NCI-H1048 (cell line): ENCODE data around the gene ZNF773.
"Not testable (repeated sequence)": the region's sequence is repeated elsewhere in the genome, so short reads cannot be mapped to it uniquely, and the experiment has no call there.

Experiments used
- DNase-seq: peaks from one replicate; lab custom pipeline; 2025; lab: John Stamatoyannopoulos, UW

ZNF773 gene

GRCh38 chr19:57499680-57500395 is at the start of gene ZNF773:
TSS of gene ZNF773 (plus strand) at chr19:57499938. CDS start at chr19:57500081, 143 bp downstream.
- DNase-seq = peak; percentile 89

DNA sequence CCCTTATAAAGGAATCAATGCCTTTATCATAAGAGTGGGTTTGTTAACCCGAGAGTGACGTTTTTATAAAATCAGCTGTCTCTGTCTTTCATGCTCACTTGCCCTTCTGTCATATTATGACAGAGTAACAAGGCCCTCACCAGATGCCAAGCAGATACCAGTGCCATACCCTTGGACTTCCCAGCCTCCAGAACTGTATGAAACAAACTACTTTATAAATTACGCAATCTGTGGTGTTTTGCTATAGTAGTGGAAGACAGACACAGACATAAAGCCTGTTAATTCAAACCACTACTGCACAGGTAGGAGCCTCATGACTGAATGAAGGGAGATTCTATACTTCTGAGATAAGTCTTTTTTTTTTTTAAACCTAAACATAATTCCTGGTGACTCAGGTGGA is 47.4 kb upstream of the ZNF773 start:
- no peak for DNase-seq

- DNase-seq = no peak
These were observed 33.9 kb upstream of the ZNF773 start for GRCh38 chr19:57465680-57466381.

DNA sequence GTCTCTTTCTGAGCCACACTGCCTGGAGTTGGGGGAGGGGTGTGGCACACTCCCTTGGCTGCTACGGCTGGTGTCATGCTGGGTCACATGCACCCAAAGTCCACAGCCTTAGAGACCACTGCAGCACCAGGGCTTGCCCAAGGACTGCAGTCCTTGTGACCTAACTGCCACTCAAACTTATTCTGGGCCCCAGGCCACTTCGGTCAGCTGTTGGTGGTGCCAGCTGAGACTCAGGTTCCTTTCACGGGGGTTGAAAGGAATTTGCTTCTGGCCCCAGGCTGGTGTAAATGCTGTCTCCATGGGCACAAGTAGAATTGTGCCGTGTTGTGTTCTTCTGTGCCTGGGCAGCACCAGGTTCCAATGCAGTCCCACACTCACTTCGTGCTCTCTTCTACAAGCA is 33.2 kb upstream of the ZNF773 start:
- no peak for DNase-seq

- no peak for DNase-seq
These were observed 26.1 kb upstream of the ZNF773 start for GRCh38 chr19:57473646-57474045.

GRCh38 chr19:57477191-57478008 is 22.3 kb upstream of the ZNF773 start, which contains the start of gene ZNF772:
TSS of gene ZNF772 (minus strand) at chr19:57477566. CDS start at chr19:57477309, 257 bp downstream.
- peak; percentile 82 for DNase-seq

DNA sequence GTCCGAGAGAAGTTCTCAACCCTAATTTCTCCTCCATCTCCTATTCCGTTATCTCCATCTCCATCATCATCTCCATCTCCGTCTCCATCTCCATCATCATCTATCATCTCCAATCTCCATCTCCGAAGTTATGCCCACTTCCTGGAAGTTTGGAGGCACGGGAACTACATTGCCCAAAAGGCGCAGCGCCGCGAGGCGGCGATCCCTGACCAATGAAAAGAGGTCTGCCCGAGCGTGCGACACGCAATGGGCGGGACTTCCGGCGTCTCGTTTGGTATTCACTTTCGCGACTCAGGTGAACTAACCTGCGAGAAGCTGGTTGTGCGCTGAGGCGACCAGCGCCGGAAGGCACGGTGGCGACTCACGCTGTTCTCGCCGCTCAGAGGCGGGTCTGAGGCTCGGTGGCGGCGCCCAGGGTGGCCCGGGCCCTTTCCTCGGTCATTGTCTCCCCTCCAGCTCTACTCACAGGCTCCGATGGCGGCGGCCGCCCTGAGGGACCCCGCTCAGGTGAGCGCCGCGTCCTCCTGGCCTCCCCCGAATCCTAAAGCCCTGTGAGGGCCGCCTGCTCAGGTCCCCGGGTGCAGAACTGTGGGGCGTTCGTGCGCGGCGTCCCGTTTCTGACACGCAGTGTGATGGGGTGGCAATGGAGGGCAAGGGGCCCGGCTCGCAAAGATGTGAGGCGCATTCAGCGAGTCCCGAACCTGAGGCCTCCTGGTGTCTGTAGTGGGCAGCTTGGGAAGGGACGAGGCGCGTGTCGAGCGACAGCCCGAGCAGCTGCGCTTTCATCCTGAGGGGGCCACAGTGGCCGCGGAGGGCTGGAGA is 12.1 kb upstream of the ZNF773 start, which contains the start of gene ZNF419:
Gene ZNF419 (plus strand): TSS at position 274 of the 822 bp plus-strand sequence. CDS start 201 bp downstream, at position 475.
- peak; percentile 77 for DNase-seq

- not testable (repeated sequence) for DNase-seq
These were observed 11.5 kb upstream of the ZNF773 start for GRCh38 chr19:57488299-57488644.

DNA sequence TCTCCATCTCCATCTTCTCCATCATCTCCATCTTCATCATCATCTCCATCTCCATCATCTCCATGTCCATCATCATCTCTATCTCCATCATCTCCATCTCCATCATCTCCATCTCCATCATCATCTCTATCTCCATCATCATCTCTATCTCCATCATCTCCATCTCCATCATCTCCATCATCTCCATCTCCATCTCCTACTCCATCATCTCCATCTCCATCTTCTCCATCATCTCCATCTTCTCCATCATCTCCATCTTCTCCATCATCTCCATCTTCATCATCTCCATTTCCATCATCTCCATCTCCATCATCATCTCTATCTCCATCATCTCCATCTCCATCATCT is 432 bp upstream of the ZNF773 start:
- DNase-seq = not testable (repeated sequence)

DNA sequence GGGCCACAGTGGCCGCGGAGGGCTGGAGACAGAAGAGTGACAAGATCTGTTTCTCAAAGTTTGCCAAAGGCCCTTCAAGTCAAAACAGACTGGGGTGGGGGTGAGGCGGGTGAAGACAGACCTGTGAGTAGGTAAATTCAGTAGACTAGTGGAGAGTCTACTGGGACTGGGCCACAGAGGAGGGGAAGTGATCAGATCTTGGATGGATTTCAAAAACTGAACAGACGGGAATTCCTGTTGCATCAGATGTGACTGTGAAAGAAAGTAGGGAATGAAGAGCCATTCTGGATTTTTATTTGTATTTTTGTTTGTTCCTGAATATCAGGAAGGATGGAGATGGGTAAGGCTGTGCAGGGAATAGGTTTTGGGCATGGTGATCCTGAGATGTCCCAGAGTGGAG is 662 bp downstream of the ZNF773 start:
- DNase-seq = not testable (repeated sequence)

DNA sequence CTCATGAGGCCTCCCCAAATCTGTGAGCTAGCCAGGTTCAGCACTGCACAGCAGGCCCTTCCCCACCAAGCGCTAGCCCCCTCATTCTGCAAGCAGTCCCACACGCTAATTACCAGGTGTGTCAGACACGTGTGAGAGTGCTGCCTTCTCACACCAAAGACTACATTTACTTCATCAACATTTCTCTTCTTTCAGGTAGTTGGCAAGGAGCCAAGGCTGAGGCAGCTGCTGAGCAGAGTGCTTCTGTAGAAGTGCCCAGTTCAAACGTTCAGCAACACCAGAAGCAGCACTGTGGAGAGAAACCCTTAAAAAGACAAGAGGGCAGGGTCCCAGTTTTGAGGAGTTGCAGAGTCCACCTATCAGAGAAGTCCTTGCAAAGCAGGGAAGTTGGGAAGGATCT is 6.4 kb downstream of the ZNF773 start:
- DNase-seq = no peak

- DNase-seq = no peak
These were observed 11.7 kb downstream of the ZNF773 start for GRCh38 chr19:57511484-57511883.

GRCh38 chr19:57512845-57513244 is 13.1 kb downstream of the ZNF773 start:
- no peak for DNase-seq

DNA sequence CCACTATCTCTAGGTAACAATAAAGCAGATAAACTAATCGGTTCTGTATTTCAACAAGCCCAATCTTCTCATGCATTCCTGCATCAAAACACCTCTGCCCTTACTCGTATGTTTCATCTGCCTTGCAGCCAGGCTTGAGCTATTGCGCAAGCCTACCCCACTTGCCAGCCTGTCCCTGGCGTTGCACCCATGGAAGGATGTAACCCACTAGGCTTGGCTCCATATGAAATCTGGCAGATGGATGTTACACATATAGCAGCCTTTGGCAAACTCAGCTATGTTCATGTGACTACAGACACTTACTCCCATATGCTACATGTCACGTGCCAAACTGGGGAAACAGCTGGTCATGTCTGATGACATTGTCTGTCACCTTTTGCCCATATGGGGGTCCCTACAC is 15.5 kb downstream of the ZNF773 start:
- no peak for DNase-seq

- not testable (repeated sequence) for DNase-seq
These were observed 18.3 kb downstream of the ZNF773 start for GRCh38 chr19:57518021-57518420.

GRCh38 chr19:57527136-57527881 is 27.6 kb downstream of the ZNF773 start, which contains the start of gene ZNF549:
TSS of gene ZNF549 (plus strand) at chr19:57527356. CDS start at chr19:57527574, 218 bp downstream.
- DNase-seq = peak; percentile 44

- DNase-seq = no peak
These were observed 38.3 kb downstream of the ZNF773 start for GRCh38 chr19:57537953-57538547.

- no peak for DNase-seq
These were observed 46.8 kb downstream of the ZNF773 start for GRCh38 chr19:57546513-57546912.

DNA sequence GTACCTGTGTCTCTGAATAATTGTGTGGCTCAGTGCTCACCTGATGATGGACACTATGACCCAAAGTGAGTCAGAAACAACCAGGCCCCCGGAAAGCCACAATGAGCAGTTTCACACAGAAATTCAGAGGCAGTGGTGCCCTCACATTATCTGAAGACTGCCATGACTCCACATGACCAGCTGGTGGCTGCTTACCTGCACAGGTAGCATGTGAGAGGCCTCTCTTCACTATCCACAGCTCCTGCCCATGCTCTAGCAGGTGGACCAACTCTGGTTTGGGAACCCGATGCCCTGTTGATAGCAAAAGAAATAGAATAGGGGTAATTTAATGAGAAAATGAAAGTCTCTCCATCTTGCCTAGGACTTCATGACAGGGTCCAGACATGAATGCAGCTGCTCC is 52.7 kb downstream of the ZNF773 start:
- DNase-seq = no peak

- no peak for DNase-seq
These were observed 57.9 kb downstream of the ZNF773 start for GRCh38 chr19:57557659-57558058.
